HepG2 (cell line): ENCODE data around the gene TPRN. TPM values are rescaled to one million over a fixed set of nuclear protein-coding genes. Genes with fewer than 3 reads are reported as not detected.

Experiments
- AFF4 ChIP-seq: sonication (generic); formaldehyde crosslinking; IDR thresholded peaks from 2 replicates; pipeline ENCODE4 v1.4.0; 2020; ENCODE audit warnings: missing genetic modification reagents
- CCDC6 ChIP-seq: sonication (generic); formaldehyde crosslinking; IDR thresholded peaks from 2 replicates; pipeline ENCODE4 v1.8.1; 2022; ENCODE audit warnings: mild to moderate bottlenecking, missing genetic modification reagents, moderate library complexity
- ERF ChIP-seq: IDR thresholded peaks from 2 replicates; pipeline ENCODE4 v1.6.1; 2018; ENCODE audit warnings: missing biosample characterization, missing genetic modification reagents
- ETV6 ChIP-seq: sonication (generic); formaldehyde crosslinking; conservative IDR thresholded peaks from 2 replicates; pipeline ENCODE4 v1.4.0; 2020; ENCODE audit warnings: missing genetic modification reagents
- GATAD2A ChIP-seq: IDR thresholded peaks from 2 replicates; pipeline ENCODE4 v1.6.1; 2016
- GPBP1L1 ChIP-seq: sonication (generic); formaldehyde crosslinking; IDR thresholded peaks from 2 replicates; pipeline ENCODE4 v1.5.0; 2020; ENCODE audit warnings: mild to moderate bottlenecking, missing genetic modification reagents
- HNF4G ChIP-seq, 2 experiments: sonication (generic) in 1 of 2; formaldehyde crosslinking in 1 of 2; IDR thresholded peaks; 2 replicates each; pipeline versions ENCODE4 v1.4.0 to v1.6.1; 2011 to 2020; ENCODE audit warnings: borderline replicate concordance in 2 of 2, low read depth in 2 of 2, mild to moderate bottlenecking in 2 of 2, low read length in 1 of 2, missing genetic modification reagents in 1 of 2, moderate library complexity in 1 of 2
- MLLT10 ChIP-seq: sonication (generic); formaldehyde crosslinking; IDR thresholded peaks from 2 replicates; pipeline ENCODE4 v1.4.0; 2020; ENCODE audit warnings: missing genetic modification reagents
- POGK ChIP-seq: sonication (generic); formaldehyde crosslinking; conservative IDR thresholded peaks from 2 replicates; pipeline ENCODE4 v1.8.0; 2022; ENCODE audit warnings: mild to moderate bottlenecking, moderate library complexity, missing genetic modification reagents
- PRPF4 ChIP-seq: fragments of 200-400 bp; formaldehyde crosslinking; IDR thresholded peaks from 2 replicates; pipeline ENCODE4 v1.6.1; 2016; ENCODE audit warnings: low read length, low read depth; ENCODE audit not compliant: poor library complexity, severe bottlenecking
- RBFOX2 ChIP-seq: fragments of 200-400 bp; formaldehyde crosslinking; IDR thresholded peaks from 2 replicates; pipeline ENCODE4 v1.6.1; 2017; ENCODE audit warnings: low read depth, mild to moderate bottlenecking, low read length
- SMYD3 ChIP-seq: sonication (generic); formaldehyde crosslinking; IDR thresholded peaks from 2 replicates; pipeline ENCODE4 v1.8.1; 2023; ENCODE audit warnings: mild to moderate bottlenecking, missing genetic modification reagents
- YEATS4 ChIP-seq: sonication (generic); formaldehyde crosslinking; IDR thresholded peaks from 2 replicates; pipeline ENCODE4 v1.4.0; 2020; ENCODE audit warnings: missing genetic modification reagents, borderline replicate concordance
- ZBTB14 ChIP-seq: sonication (generic); formaldehyde crosslinking; IDR thresholded peaks from 2 replicates; pipeline ENCODE4 v1.4.0; 2020; ENCODE audit warnings: missing genetic modification reagents
- ZFP90 ChIP-seq: sonication (generic); formaldehyde crosslinking; IDR thresholded peaks from 2 replicates; pipeline ENCODE4 v1.8.0; 2022; ENCODE audit warnings: missing genetic modification reagents, mild to moderate bottlenecking, inconsistent platforms, borderline replicate concordance
- ZNF280B ChIP-seq: sonication (generic); formaldehyde crosslinking; IDR thresholded peaks from 2 replicates; pipeline ENCODE4 v1.5.0; 2020; ENCODE audit warnings: missing genetic modification reagents, mild to moderate bottlenecking, borderline replicate concordance
- ZNF558 ChIP-seq: sonication (generic); formaldehyde crosslinking; IDR thresholded peaks from 2 replicates; pipeline ENCODE4 v1.9.0; 2022; ENCODE audit warnings: mild to moderate bottlenecking, missing genetic modification reagents, borderline replicate concordance
- ZSCAN22 ChIP-seq: sonication (generic); formaldehyde crosslinking; IDR thresholded peaks from 2 replicates; pipeline ENCODE4 v1.4.0; 2020; ENCODE audit warnings: mild to moderate bottlenecking, missing genetic modification reagents
- polyA plus RNA-seq, 8 experiments: library from polyadenylated mRNA; depleted of rRNA in 3 of 8; stranded (reverse) in 7 of 8; unstranded in 1 of 8; fragments of >200 nt; fragmentation: Illumina TruSeq in 4 of 8; extraction: Trizol in 4 of 8; gene quantifications; 2 replicates each; pipeline versions ENCODE4 v1.2.1 to v1.2.3, GENCODE V29; 2011 to 2016; ENCODE audit warnings: low read depth in 4 of 8, missing spikeins in 1 of 8, mixed read lengths in 1 of 8; ENCODE audit not compliant: insufficient read depth in 1 of 8
- total RNA-seq, 5 experiments: library from RNA; depleted of rRNA; stranded (reverse); fragments of >200 nt; fragmentation: Illumina TruSeq; extraction: Trizol; gene quantifications; 2 replicates each; pipeline ENCODE4 v1.2.3, GENCODE V29; 2016; ENCODE audit warnings: low read depth in 1 of 5

TPRN gene
- total and polyA plus RNA-seq, 2 of the 13 experiments (the other 11 are each of a cell fraction or from before 2014, with no cell fraction given), result 10.1 to 19.2 TPM

GRCh38 chr9:137168904-137169856 is 31.4 kb downstream of the TPRN start (continued):
- TF ChIP-seq AFF4 (CRISPR knock-in tag) (no peak), SMYD3 (CRISPR knock-in tag) (no peak), ZBTB14 (peak; percentile 90), CCDC6 (CRISPR knock-in tag) (peak; percentile 42; the same call in 1 of the 2 replicates), HNF4G (IDR thresholded peaks at IDR 0.05; ENCODE audit: borderline replicate concordance, low read depth, low read length) (no peak), HNF4G (CRISPR knock-in tag; IDR thresholded peaks at IDR 0.05; ENCODE audit: borderline replicate concordance, low read depth) (no peak), GATAD2A (CRISPR knock-in tag) (no peak), GPBP1L1 (CRISPR knock-in tag) (no peak), YEATS4 (CRISPR knock-in tag) (peak; percentile 54; the same call in 1 of the 2 replicates), ETV6 (CRISPR knock-in tag) (no peak), ZFP90 (no peak), ZNF558 (CRISPR knock-in tag) (no peak), ERF (no peak), ZSCAN22 (no peak), ZNF280B (CRISPR knock-in tag) (no peak), MLLT10 (CRISPR knock-in tag) (no peak), RBFOX2 (peak; percentile 42; the same call in 1 of the 2 replicates), PRPF4 (no peak), POGK (0 out of 2 replicates have a peak, but pooled peaks have one; percentile 41)
